Erythroblast (primary cell): ENCODE measurements around the gene ARPC5L.

ENCODE experiments used
- GATA1 ChIP-seq: IDR thresholded peaks from 2 replicates; pipeline ENCODE4 v1.6.1; 2011; ENCODE audit warnings: low read depth, mild to moderate bottlenecking, control low read depth, low read length, moderate library complexity
- POLR2A ChIP-seq: IDR thresholded peaks from 2 replicates; pipeline ENCODE4 v1.6.1; 2011; ENCODE audit warnings: mild to moderate bottlenecking, low read length

DNA sequence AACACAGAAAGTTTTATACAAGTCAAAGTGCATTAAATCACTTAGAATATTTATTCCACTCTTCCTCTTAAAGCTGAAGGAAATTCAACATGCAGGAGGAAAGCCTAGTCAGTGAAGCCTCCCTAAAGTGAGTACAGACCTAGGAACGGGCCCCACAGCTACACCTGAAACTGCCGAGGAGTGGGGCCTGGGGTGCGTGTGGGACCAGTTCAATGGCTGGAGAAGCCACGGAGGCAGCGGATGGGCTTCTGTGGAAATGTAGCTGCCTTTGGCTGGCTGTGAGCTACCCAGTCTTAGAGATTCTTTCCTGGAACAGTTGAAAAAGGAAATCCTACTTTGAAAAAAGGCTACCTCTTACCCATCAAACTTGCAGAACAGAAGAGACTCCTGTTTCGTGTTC is 16.6 kb downstream of the ARPC5L start:
- no peak for TF ChIP-seq POLR2A
- no peak for TF ChIP-seq GATA1
